ENCODE measurements around the gene SAP130. TPM values are rescaled to one million over a fixed set of nuclear protein-coding genes. Genes with fewer than 3 reads are reported as not detected.

The SAP130 gene
- total RNA-seq, 1 donor: 9.0 TPM

DNA sequence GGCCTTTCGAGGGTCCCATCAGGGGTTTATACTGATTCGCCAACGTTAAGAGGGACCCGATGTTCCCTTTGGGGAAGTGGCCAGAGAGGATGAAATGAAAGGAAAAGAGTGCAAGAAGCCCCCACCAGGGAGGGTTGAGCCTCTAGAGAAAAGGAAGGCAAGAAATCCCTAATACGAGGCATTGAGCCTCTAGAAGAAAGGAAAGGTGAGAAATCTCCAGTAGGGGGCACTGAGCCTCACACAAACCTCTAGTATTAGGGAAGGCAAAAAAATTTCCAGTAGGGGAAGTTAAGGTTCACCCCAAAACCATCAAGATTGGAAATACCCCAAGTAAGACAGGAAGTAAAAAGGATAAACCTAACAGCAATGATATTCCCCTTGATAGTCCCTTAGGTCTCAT lies 9.8 kb upstream of the SAP130 start:
- H3K4me1 ChIP-seq (ENCODE audit: insufficient read depth, low read length): no peaks in the 10 kb centered on the region
- no peaks in the 10 kb centered on the region for H3K27me3 ChIP-seq (ENCODE audit: insufficient read depth, low read length)
- H3K4me3 ChIP-seq (ENCODE audit: low read length): no peak overlapping the region
- H3K9me3 ChIP-seq (ENCODE audit: low read depth, low read length): peaks cover 25% of the 10 kb centered on the region

GRCh38 chr2:128036748-128037607 lies 9.1 kb upstream of the SAP130 start:
- Histone ChIP-seq H3K4me3 (ENCODE audit: low read length) (no peak overlapping the region), H3K9me3 (ENCODE audit: low read depth, low read length) (peaks cover 21% of the 10 kb centered on the region), H3K27me3 (ENCODE audit: insufficient read depth, low read length) (no peaks in the 10 kb centered on the region), H3K4me1 (ENCODE audit: insufficient read depth, low read length) (no peaks in the 10 kb centered on the region)

DNA sequence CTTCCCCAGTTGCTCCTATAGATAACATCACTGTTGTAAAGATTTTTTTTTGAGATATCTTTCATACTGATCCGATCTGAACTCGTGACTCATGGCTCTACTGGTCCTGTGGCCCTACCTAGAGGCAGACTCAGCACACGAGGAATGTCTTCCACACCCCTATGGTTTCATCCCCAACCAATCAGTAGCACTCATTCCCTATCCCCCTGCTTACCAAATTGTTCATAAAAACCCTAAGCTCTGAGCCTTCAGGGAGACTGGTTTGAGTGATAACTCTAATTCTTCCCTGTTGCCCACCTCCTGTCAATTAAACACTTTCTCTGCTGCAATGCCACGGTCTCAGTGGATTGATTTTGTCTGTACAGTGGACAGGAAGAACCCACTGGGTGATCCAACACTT lies 4.2 kb upstream of the SAP130 start:
- no peaks in the 10 kb centered on the region for H3K27me3 ChIP-seq (ENCODE audit: insufficient read depth, low read length)

DNA sequence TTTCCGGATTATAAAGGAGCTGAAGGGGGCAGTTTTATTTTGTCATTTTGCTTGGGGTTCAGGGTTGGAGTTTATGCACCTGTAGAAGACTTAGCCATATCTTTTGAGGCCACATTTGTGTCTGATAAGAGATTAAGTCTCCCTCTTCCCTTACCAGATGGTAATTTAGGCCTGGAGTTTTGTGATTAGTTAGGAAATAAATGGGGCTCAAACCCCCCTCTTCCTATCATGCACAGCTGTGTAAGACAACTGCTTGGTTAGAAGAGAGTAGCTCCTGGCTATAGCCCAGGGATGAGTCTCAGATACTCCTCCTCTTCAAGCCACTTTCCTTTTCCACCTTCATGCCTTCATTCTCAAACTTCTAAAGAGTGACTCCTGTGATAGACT lies 802 bp upstream of the SAP130 start:
- H3K9me3 ChIP-seq (ENCODE audit: low read depth, low read length): no peaks in the 10 kb centered on the region
- peak overlapping the region; percentile 81 for H3K4me3 ChIP-seq (ENCODE audit: low read length)
- no peaks in the 10 kb centered on the region for H3K27me3 ChIP-seq (ENCODE audit: insufficient read depth, low read length)
- peaks cover 26% of the 10 kb centered on the region for H3K4me1 ChIP-seq (ENCODE audit: insufficient read depth, low read length)

More for the DNA sequence above, 4.2 kb upstream of the SAP130 start:
- peaks cover 10% of the 10 kb centered on the region for H3K9me3 ChIP-seq (ENCODE audit: low read depth, low read length)
- H3K4me3 ChIP-seq (ENCODE audit: low read length): no peak overlapping the region
- peaks cover 10% of the 10 kb centered on the region for H3K4me1 ChIP-seq (ENCODE audit: insufficient read depth, low read length)

DNA sequence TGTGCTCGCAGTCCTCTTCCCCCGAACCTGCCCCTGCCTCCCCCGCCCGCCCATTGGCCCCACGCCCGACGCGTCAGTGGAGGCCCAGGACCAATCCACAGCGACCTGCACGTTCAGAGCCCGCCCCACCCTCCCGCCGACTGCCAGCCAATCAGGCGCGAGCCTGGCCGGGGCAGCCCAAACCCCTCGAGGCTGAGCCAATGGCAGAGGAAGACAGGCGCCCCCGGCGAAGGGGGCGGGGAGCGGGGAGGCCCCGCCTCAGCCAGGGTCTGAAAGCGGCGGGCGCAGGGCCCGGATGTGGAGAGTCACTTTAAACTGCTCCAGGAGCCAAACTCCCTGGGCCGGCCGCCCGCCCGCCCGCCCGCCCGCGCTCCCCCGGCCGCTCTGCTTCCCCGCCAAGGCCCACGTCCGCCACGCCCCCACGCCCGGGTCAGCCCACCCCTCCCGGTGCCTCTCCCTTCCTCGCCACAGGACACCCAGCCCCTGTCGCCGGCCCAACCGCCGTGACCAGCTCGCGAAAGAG lies 520 bp downstream of the SAP130 start:
- Histone ChIP-seq H3K4me3 (ENCODE audit: low read length) (peak overlapping the region; percentile 81), H3K27me3 (ENCODE audit: insufficient read depth, low read length) (no peaks in the 10 kb centered on the region), H3K4me1 (ENCODE audit: insufficient read depth, low read length) (peaks cover 26% of the 10 kb centered on the region), H3K9me3 (ENCODE audit: low read depth, low read length) (no peaks in the 10 kb centered on the region)

DNA sequence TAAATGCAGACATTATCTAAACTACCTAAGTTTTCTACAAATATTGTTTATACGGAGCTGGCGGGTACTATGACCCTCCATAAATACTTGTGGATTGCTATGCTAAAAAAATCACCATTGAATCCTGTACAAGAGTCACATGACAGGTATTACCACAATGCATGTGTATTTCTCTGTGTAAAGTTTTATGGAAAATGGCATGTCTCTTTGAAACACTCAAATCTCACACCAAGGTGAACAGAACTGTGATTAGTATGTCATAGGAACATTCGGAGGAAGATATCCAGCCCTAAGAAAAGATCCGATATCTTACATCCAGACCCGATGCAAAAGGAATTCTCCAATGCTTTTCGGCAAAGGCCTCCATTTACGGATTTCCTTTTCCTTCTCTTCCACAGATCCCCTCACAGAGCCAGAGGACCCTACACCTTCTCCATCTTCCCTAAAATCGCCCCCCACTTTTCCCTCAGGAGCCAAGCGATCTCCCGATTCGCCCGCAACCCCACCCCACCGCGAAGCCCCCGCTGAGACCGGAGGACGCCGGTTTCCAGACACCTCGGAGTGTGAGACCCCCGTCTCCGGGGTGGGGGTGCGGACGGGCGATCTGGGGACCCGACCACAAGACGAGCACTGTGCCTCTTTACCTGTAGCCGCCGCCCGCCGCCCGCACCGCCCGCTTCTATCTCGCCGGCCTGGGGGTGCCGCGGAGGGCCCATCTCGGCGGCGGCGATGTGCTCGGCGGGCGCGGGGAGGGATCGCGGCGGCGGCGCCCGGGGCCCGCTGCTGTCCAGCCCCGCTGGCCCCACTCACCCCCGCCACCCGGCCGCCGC lies 1.2 kb downstream of the SAP130 start:
- H3K4me3 ChIP-seq (ENCODE audit: low read length): peak overlapping the region; percentile 57
- peaks cover 26% of the 10 kb centered on the region for H3K4me1 ChIP-seq (ENCODE audit: insufficient read depth, low read length)
- H3K27me3 ChIP-seq (ENCODE audit: insufficient read depth, low read length): no peaks in the 10 kb centered on the region
- no peaks in the 10 kb centered on the region for H3K9me3 ChIP-seq (ENCODE audit: low read depth, low read length)

GRCh38 chr2:128024816-128025215 lies 3.0 kb downstream of the SAP130 start:
- no peaks in the 10 kb centered on the region for H3K27me3 ChIP-seq (ENCODE audit: insufficient read depth, low read length)
- peaks cover 26% of the 10 kb centered on the region for H3K4me1 ChIP-seq (ENCODE audit: insufficient read depth, low read length)
- H3K9me3 ChIP-seq (ENCODE audit: low read depth, low read length): no peaks in the 10 kb centered on the region
- H3K4me3 ChIP-seq (ENCODE audit: low read length): no peak overlapping the region

GRCh38 chr2:128017561-128017960 lies 10.3 kb downstream of the SAP130 start:
- Histone ChIP-seq H3K4me3 (ENCODE audit: low read length) (no peak overlapping the region), H3K9me3 (ENCODE audit: low read depth, low read length) (no peaks in the 10 kb centered on the region), H3K27me3 (ENCODE audit: insufficient read depth, low read length) (no peaks in the 10 kb centered on the region), H3K4me1 (ENCODE audit: insufficient read depth, low read length) (no peaks in the 10 kb centered on the region)

DNA sequence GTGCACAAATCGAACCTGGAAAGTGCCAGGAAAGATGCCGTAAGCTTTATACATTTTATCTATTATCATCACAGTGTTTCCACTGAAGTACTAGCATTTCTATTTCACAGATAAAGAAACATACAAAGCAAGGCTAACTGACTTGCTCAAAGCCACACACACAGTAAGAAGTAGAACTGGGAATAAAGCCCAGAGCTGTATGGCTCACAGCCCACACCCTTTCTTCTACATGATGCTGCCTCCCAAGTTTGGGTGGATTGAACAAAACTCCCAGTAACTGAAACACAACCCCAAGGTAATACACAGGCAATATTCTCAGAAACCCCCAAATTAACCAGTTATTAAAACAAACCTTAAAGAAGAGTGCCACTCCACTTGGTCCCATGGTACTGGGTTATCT lies 11.2 kb downstream of the SAP130 start:
- H3K4me1 ChIP-seq (ENCODE audit: insufficient read depth, low read length): no peaks in the 10 kb centered on the region
- H3K27me3 ChIP-seq (ENCODE audit: insufficient read depth, low read length): no peaks in the 10 kb centered on the region
- no peak overlapping the region for H3K4me3 ChIP-seq (ENCODE audit: low read length)
- H3K9me3 ChIP-seq (ENCODE audit: low read depth, low read length): no peaks in the 10 kb centered on the region

DNA sequence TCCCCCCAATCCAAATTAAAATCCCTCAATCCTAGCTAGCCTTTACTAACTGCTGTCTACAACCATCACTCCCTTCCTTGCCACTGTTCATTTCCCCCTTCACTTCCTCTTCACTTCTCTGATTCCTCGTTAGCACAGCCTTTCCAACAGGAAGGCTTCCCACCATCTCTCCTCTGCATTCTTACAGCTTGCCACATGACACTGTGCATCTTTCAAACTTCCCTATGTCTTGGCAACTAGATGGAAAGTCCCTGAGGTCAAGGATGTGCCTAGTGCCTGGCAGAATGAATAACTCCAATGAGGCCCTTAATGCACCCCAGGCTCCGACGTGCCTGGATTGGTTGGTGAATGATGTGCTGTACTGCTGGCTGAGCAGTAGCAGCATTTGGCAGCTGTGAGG lies 15.2 kb downstream of the SAP130 start:
- no peaks in the 10 kb centered on the region for H3K27me3 ChIP-seq (ENCODE audit: insufficient read depth, low read length)
- no peaks in the 10 kb centered on the region for H3K4me1 ChIP-seq (ENCODE audit: insufficient read depth, low read length)
- H3K4me3 ChIP-seq (ENCODE audit: low read length): no peak overlapping the region
- H3K9me3 ChIP-seq (ENCODE audit: low read depth, low read length): no peaks in the 10 kb centered on the region

- Histone ChIP-seq H3K27me3 (ENCODE audit: insufficient read depth, low read length) (no peaks in the 10 kb centered on the region), H3K9me3 (ENCODE audit: low read depth, low read length) (no peaks in the 10 kb centered on the region), H3K4me1 (ENCODE audit: insufficient read depth, low read length) (no peaks in the 10 kb centered on the region), H3K4me3 (ENCODE audit: low read length) (no peak overlapping the region)
Observed at GRCh38 chr2:128008074-128008672, 19.7 kb downstream of the SAP130 start.

- Histone ChIP-seq H3K27me3 (ENCODE audit: insufficient read depth, low read length) (no peaks in the 10 kb centered on the region), H3K4me3 (ENCODE audit: low read length) (no peak overlapping the region), H3K4me1 (ENCODE audit: insufficient read depth, low read length) (no peaks in the 10 kb centered on the region), H3K9me3 (ENCODE audit: low read depth, low read length) (no peaks in the 10 kb centered on the region)
Observed at GRCh38 chr2:128004509-128004908, 23.4 kb downstream of the SAP130 start.

GRCh38 chr2:128003463-128003862 lies 24.4 kb downstream of the SAP130 start:
- Histone ChIP-seq H3K27me3 (ENCODE audit: insufficient read depth, low read length) (no peaks in the 10 kb centered on the region), H3K4me1 (ENCODE audit: insufficient read depth, low read length) (no peaks in the 10 kb centered on the region)

DNA sequence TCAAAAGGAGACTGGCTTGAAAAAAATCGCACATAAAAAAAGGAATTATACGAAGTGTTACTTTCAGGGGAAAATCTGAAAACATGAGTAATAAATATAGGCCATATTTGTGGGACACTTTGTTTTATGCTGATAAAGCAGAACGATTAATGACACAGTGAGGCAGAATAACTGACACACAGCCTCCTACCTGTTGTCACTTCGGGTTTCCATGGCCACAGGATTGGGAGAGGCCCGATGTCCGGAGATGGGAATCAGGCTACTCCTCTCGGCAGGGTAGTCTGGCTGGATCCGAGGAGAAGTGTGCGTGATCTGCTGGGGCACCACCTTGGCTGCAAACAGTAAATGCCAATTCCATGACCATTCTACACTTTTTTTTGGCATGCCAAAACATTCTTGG lies 31.7 kb downstream of the SAP130 start:
- Histone ChIP-seq H3K27me3 (ENCODE audit: insufficient read depth, low read length) (no peaks in the 10 kb centered on the region), H3K9me3 (ENCODE audit: low read depth, low read length) (no peaks in the 10 kb centered on the region)

More at GRCh38 chr2:128003463-128003862, 24.4 kb downstream of the SAP130 start:
- Histone ChIP-seq H3K9me3 (ENCODE audit: low read depth, low read length) (no peaks in the 10 kb centered on the region), H3K4me3 (ENCODE audit: low read length) (no peak overlapping the region)

GRCh38 chr2:127995725-127996124 lies 32.1 kb downstream of the SAP130 start:
- Histone ChIP-seq H3K27me3 (ENCODE audit: insufficient read depth, low read length) (no peaks in the 10 kb centered on the region), H3K4me3 (ENCODE audit: low read length) (no peak overlapping the region), H3K4me1 (ENCODE audit: insufficient read depth, low read length) (no peaks in the 10 kb centered on the region), H3K9me3 (ENCODE audit: low read depth, low read length) (no peaks in the 10 kb centered on the region)

More for the DNA sequence above, 31.7 kb downstream of the SAP130 start:
- H3K4me3 ChIP-seq (ENCODE audit: low read length): no peak overlapping the region
- H3K4me1 ChIP-seq (ENCODE audit: insufficient read depth, low read length): no peaks in the 10 kb centered on the region

Data from mononuclear cell (primary cell).